ENCODE measurements around the gene EHBP1. TPM values are rescaled to one million over a fixed set of nuclear protein-coding genes. Genes with fewer than 3 reads are reported as not detected.
"Not testable (repeated sequence)": the region's sequence is repeated elsewhere in the genome, so short reads cannot be mapped to it uniquely, and the experiment has no call there.

The EHBP1 gene
- total RNA-seq, 3 donors from 2014 or later, result 65.9 to 118 (median 87.2) TPM

DNA sequence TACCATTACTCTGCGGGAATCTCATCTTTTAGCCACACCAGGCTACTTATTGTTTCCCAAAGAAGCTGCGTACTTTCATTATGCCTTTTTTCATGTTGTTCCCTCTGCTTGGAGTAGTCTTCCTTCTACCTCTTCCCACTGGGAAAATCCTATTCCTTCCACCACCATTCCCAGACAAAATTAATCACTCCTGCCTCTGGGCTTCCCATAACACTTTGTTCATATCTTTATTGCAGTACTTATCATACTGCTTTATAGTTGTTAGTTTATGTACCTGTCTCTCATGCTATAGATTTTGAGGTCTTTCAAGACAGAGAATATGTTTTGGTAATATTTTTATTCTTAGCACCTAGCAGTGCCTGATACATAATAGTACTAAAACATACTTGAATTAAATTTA, 361.3 kb downstream of the EHBP1 start:
- H3K9me3 ChIP-seq, result no peaks in the 10 kb centered on the region
- no peaks in the 10 kb centered on the region for H3K36me3 ChIP-seq
- intact Hi-C loops (cut with DNase I; ENCODE audit: low total_unique reads), result no loop called here
- H3K4me1 ChIP-seq, result no peaks in the 10 kb centered on the region
- TF ChIP-seq POLR2AphosphoS5 (IDR thresholded peaks at IDR 0.05) (no peak), POLR2A (IDR thresholded peaks at IDR 0.05) (no peak)
- TF ChIP-seq, protein P1, sequence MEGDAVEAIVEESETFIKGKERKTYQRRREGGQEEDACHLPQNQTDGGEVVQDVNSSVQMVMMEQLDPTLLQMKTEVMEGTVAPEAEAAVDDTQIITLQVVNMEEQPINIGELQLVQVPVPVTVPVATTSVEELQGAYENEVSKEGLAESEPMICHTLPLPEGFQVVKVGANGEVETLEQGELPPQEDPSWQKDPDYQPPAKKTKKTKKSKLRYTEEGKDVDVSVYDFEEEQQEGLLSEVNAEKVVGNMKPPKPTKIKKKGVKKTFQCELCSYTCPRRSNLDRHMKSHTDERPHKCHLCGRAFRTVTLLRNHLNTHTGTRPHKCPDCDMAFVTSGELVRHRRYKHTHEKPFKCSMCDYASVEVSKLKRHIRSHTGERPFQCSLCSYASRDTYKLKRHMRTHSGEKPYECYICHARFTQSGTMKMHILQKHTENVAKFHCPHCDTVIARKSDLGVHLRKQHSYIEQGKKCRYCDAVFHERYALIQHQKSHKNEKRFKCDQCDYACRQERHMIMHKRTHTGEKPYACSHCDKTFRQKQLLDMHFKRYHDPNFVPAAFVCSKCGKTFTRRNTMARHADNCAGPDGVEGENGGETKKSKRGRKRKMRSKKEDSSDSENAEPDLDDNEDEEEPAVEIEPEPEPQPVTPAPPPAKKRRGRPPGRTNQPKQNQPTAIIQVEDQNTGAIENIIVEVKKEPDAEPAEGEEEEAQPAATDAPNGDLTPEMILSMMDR (IDR thresholded peaks at IDR 0.05), result no peak
- H3K4me3 ChIP-seq, result no peak overlapping the region
- H3K27ac ChIP-seq, result no peak overlapping the region
- DNase-seq (ENCODE audit: low spot score in 2 of 2), result no peak
- peaks cover 0 to 44% of the 10 kb centered on the region in 2 donors for H3K27me3 ChIP-seq

GRCh38 chr2:63071664-63072063, 366.2 kb downstream of the EHBP1 start:
- Histone ChIP-seq H3K4me1 (no peaks in the 10 kb centered on the region), H3K9me3 (no peaks in the 10 kb centered on the region), H3K27ac (no peak overlapping the region), H3K36me3 (no peaks in the 10 kb centered on the region), H3K4me3 (no peak overlapping the region), H3K27me3 (peaks cover 0 to 21% of the 10 kb centered on the region in 2 donors)
- TF ChIP-seq, protein P1 (IDR thresholded peaks at IDR 0.05), result no peak
- TF ChIP-seq POLR2A (IDR thresholded peaks at IDR 0.05) (no peak), POLR2AphosphoS5 (IDR thresholded peaks at IDR 0.05) (no peak)
- no peak for DNase-seq (ENCODE audit: low spot score in 2 of 2)
- intact Hi-C loops (cut with DNase I; ENCODE audit: low total_unique reads), result no loop called here

- no peaks in the 10 kb centered on the region for H3K4me1 ChIP-seq
- intact Hi-C loops (cut with DNase I; ENCODE audit: low total_unique reads), result no loop called here
- no peaks in the 10 kb centered on the region for H3K9me3 ChIP-seq
- H3K27ac ChIP-seq, result no peak overlapping the region
- peaks cover 0 to 4% of the 10 kb centered on the region in 2 donors for H3K27me3 ChIP-seq
- no peak for DNase-seq (ENCODE audit: low spot score in 2 of 2)
- TF ChIP-seq POLR2AphosphoS5 (IDR thresholded peaks at IDR 0.05), result no peak
- TF ChIP-seq, protein P1 (IDR thresholded peaks at IDR 0.05), result no peak
- no peak for TF ChIP-seq POLR2A (IDR thresholded peaks at IDR 0.05)
- H3K4me3 ChIP-seq, result no peak overlapping the region
- no peaks in the 10 kb centered on the region for H3K36me3 ChIP-seq
These were observed 368.5 kb downstream of the EHBP1 start for GRCh38 chr2:63073994-63074393.

GRCh38 chr2:63074399-63074798, 368.9 kb downstream of the EHBP1 start:
- H3K4me3 ChIP-seq; H3K4me1 ChIP-seq; DNase-seq (ENCODE audit: low spot score in 2 of 2); intact Hi-C loops (cut with DNase I; ENCODE audit: low total_unique reads); H3K9me3 ChIP-seq; H3K27ac ChIP-seq; H3K27me3 ChIP-seq; H3K36me3 ChIP-seq: not testable (repeated sequence)

- no peaks in the 10 kb centered on the region for H3K9me3 ChIP-seq
- no peak for DNase-seq (ENCODE audit: low spot score in 2 of 2)
- H3K4me1 ChIP-seq, result no peaks in the 10 kb centered on the region
- H3K27ac ChIP-seq, result no peak overlapping the region
- intact Hi-C loops (cut with DNase I; ENCODE audit: low total_unique reads), result no loop called here
- TF ChIP-seq POLR2AphosphoS5 (IDR thresholded peaks at IDR 0.05) (no peak), POLR2A (IDR thresholded peaks at IDR 0.05) (no peak)
- TF ChIP-seq, protein P1 (IDR thresholded peaks at IDR 0.05), result no peak
- no peaks in the 10 kb centered on the region for H3K27me3 ChIP-seq
- H3K4me3 ChIP-seq, result no peak overlapping the region
- no peaks in the 10 kb centered on the region for H3K36me3 ChIP-seq
These were observed 373.5 kb downstream of the EHBP1 start for GRCh38 chr2:63078852-63079606.
